MM.1S (cell line): Measurements from ENCODE around the gene CLTA.

Experiments
- CTCF ChIP-seq: fragments of 300-600 bp; sonication (generic); IDR thresholded peaks from 2 replicates; pipeline ENCODE4 v1.5.1; 2016; ENCODE audit warnings: antibody characterized with exemption, low read length, mixed read lengths
- EZH2 ChIP-seq: fragments of 300-600 bp; sonication (generic); optimal IDR thresholded peaks from 2 replicates; pipeline ENCODE3; 2017; ENCODE audit warnings: low read depth, mild to moderate bottlenecking, antibody characterized with exemption, low read length, mixed read lengths
- EZH2phosphoT487 ChIP-seq: fragments of 300-600 bp; sonication (generic); IDR thresholded peaks from 2 replicates; pipeline ENCODE4 v1.6.1; 2018; ENCODE audit warnings: antibody characterized with exemption, low read length

GRCh38 chr9:36151316-36152210 lies 39.2 kb upstream of the CLTA start:
- TF ChIP-seq CTCF (no peak), EZH2 (no peak), EZH2phosphoT487 (no peak)
